Lower lobe of right lung (tissue), 2 donors: ENCODE measurements around the gene BCL2L2. TPM values are rescaled to one million over a fixed set of nuclear protein-coding genes. Genes with fewer than 3 reads are reported as not detected.
"Not testable (repeated sequence)": the region's sequence is repeated elsewhere in the genome, so short reads cannot be mapped to it uniquely, and the experiment has no call there.

ENCODE experiments used
- ATAC-seq, 2 donors: fragments of 200-7000 bp; cut with Tn5 transposase; one replicate each; pipeline ENCODE4 v1.9.1; 2020 to 2022; ENCODE audit warnings: mild to moderate bottlenecking in 2 of 2, moderate library complexity in 2 of 2
- DNase-seq: peaks from one replicate; pipeline ENCODE4 v3.0.0-alpha.2; 2020
- H3K27ac ChIP-seq: fragments of 200-600 bp; one replicate; pipeline ENCODE4 v1.8.0; 2022
- H3K27me3 ChIP-seq: fragments of 200-600 bp; one replicate; pipeline ENCODE4 v1.8.0; 2022; ENCODE audit warnings: low read depth
- H3K36me3 ChIP-seq: fragments of 200-600 bp; one replicate; pipeline ENCODE4 v1.8.0; 2022; ENCODE audit warnings: mild to moderate bottlenecking
- H3K4me1 ChIP-seq: fragments of 200-600 bp; one replicate; pipeline ENCODE4 v1.8.0; 2022
- H3K4me3 ChIP-seq: fragments of 200-600 bp; one replicate; pipeline ENCODE4 v1.8.0; 2022; ENCODE audit warnings: mild to moderate bottlenecking
- H3K9me3 ChIP-seq: fragments of 200-600 bp; one replicate; pipeline ENCODE4 v1.8.0; 2022
- CTCF ChIP-seq: fragments of 200-600 bp; IDR thresholded peaks from one replicate; pipeline ENCODE4 v1.8.0; 2022; ENCODE audit warnings: antibody characterized with exemption, mild to moderate bottlenecking
- intact Hi-C: fragments of 100-400 bp; cut with DNase I; formaldehyde crosslinking; loops from one replicate; pipeline ENCODE4 v1.11.0; 2022
- total RNA-seq: library from RNA; stranded (reverse); fragmentation: NEBNext Ultra II Directional; extraction: Animal tissue kit (Norgen Biotek cat#: 25700); gene quantifications from one replicate; pipeline ENCODE4 v1.2.1, GENCODE V29; 2021
- donor health status: DM: no; HTN: yes; CAD: no; lungs with severe emphysema.

The BCL2L2 gene
- total RNA-seq, 1 donor from 2014 or later: 43.9 TPM

- Histone ChIP-seq H3K27ac (peak overlapping the region; percentile 95), H3K27me3 (no peaks in the 10 kb centered on the region), H3K9me3 (no peaks in the 10 kb centered on the region), H3K4me3 (peak overlapping the region; percentile 71), H3K36me3 (peaks cover 39% of the 10 kb centered on the region), H3K4me1 (peaks cover 23% of the 10 kb centered on the region)
- no peak for TF ChIP-seq CTCF
- DNase-seq: no peak
- ATAC-seq: peak; percentile 23 to 46
- intact Hi-C loops: no loop called here
These were observed 15.2 kb downstream of the BCL2L2 start for GRCh38 chr14:23321572-23322547.

GRCh38 chr14:23322568-23323517, 16.2 kb downstream of the BCL2L2 start:
- intact Hi-C loops: no loop called here
- TF ChIP-seq CTCF: no peak
- Histone ChIP-seq H3K9me3 (no peaks in the 10 kb centered on the region), H3K36me3 (peaks cover 36% of the 10 kb centered on the region), H3K4me3 (peak overlapping the region; percentile 71), H3K27ac (peak overlapping the region; percentile 95), H3K4me1 (peaks cover 23% of the 10 kb centered on the region), H3K27me3 (no peaks in the 10 kb centered on the region)
- no peak for DNase-seq
- ATAC-seq: no peak

- DNase-seq: no peak
- intact Hi-C loops: no loop called here
These were observed 17.3 kb downstream of the BCL2L2 start for GRCh38 chr14:23323838-23324454.

GRCh38 chr14:23324455-23324846, 17.8 kb downstream of the BCL2L2 start:
- no peak for TF ChIP-seq CTCF
- H3K4me1 ChIP-seq: peaks cover 23% of the 10 kb centered on the region
- intact Hi-C loops: no loop called here
- peaks cover 36% of the 10 kb centered on the region for H3K36me3 ChIP-seq
- ATAC-seq (no peak), DNase-seq (no peak)
- no peaks in the 10 kb centered on the region for H3K27me3 ChIP-seq
- no peak overlapping the region for H3K4me3 ChIP-seq
- H3K27ac ChIP-seq: no peak overlapping the region
- no peaks in the 10 kb centered on the region for H3K9me3 ChIP-seq

More at GRCh38 chr14:23323838-23324454, 17.3 kb downstream of the BCL2L2 start:
- no peak for TF ChIP-seq CTCF
- peaks cover 23% of the 10 kb centered on the region for H3K4me1 ChIP-seq
- peaks cover 36% of the 10 kb centered on the region for H3K36me3 ChIP-seq
- H3K4me3 ChIP-seq: no peak overlapping the region
- no peak for ATAC-seq
- H3K27me3 ChIP-seq: no peaks in the 10 kb centered on the region
- H3K27ac ChIP-seq: no peak overlapping the region
- H3K9me3 ChIP-seq: no peaks in the 10 kb centered on the region

- Histone ChIP-seq H3K4me3 (no peak overlapping the region), H3K27me3 (no peaks in the 10 kb centered on the region), H3K36me3 (peaks cover 36% of the 10 kb centered on the region), H3K27ac (no peak overlapping the region), H3K9me3 (no peaks in the 10 kb centered on the region), H3K4me1 (peaks cover 20% of the 10 kb centered on the region)
- DNase-seq (no peak), ATAC-seq (no peak)
- intact Hi-C loops: no loop called here
- no peak for TF ChIP-seq CTCF
These were observed 18.4 kb downstream of the BCL2L2 start for GRCh38 chr14:23324993-23325392.

GRCh38 chr14:23325746-23326145, 19.1 kb downstream of the BCL2L2 start:
- peaks cover 36% of the 10 kb centered on the region for H3K36me3 ChIP-seq
- H3K9me3 ChIP-seq, intact Hi-C loops, H3K4me3 ChIP-seq, H3K27me3 ChIP-seq, DNase-seq, H3K27ac ChIP-seq, ATAC-seq: not testable (repeated sequence)
- peaks cover 14% of the 10 kb centered on the region for H3K4me1 ChIP-seq
